GM18526 (cell line): ENCODE results near the gene FAM3A.

Experiments used
- POLR2A ChIP-seq: IDR thresholded peaks from 3 replicates; pipeline ENCODE4 v1.6.1; 2011; ENCODE audit not compliant: insufficient read length; ENCODE audit errors: extremely low read depth

The FAM3A gene

GRCh38 chrX:154471839-154472684, 44.0 kb downstream of the FAM3A start:
- no peak for TF ChIP-seq POLR2A

GRCh38 chrX:154470914-154471568, 45.0 kb downstream of the FAM3A start:
- no peak for TF ChIP-seq POLR2A

GRCh38 chrX:154470434-154470833, 45.6 kb downstream of the FAM3A start:
- no peak for TF ChIP-seq POLR2A

GRCh38 chrX:154469880-154470279, 46.2 kb downstream of the FAM3A start:
- TF ChIP-seq POLR2A: no peak

- no peak for TF ChIP-seq POLR2A
Observed at GRCh38 chrX:154469114-154469513, 46.9 kb downstream of the FAM3A start.

GRCh38 chrX:154468217-154468616, 47.8 kb downstream of the FAM3A start:
- no peak for TF ChIP-seq POLR2A

GRCh38 chrX:154467556-154467955, 48.5 kb downstream of the FAM3A start:
- no peak for TF ChIP-seq POLR2A

- TF ChIP-seq POLR2A: no peak
Observed at GRCh38 chrX:154466907-154467306, 49.1 kb downstream of the FAM3A start.

- no peak for TF ChIP-seq POLR2A
Observed at GRCh38 chrX:154466036-154466435, 50.0 kb downstream of the FAM3A start.

- TF ChIP-seq POLR2A: no peak
Observed at GRCh38 chrX:154465601-154466000, 50.4 kb downstream of the FAM3A start.

- TF ChIP-seq POLR2A: no peak
Observed at GRCh38 chrX:154464806-154465365, 51.1 kb downstream of the FAM3A start.

GRCh38 chrX:154463611-154464220, 52.3 kb downstream of the FAM3A start:
- TF ChIP-seq POLR2A: no peak

- TF ChIP-seq POLR2A: no peak
Observed at GRCh38 chrX:154462396-154462795, 53.6 kb downstream of the FAM3A start.

- TF ChIP-seq POLR2A: no peak
Observed at GRCh38 chrX:154460326-154460725, 55.7 kb downstream of the FAM3A start.

GRCh38 chrX:154459832-154460231, 56.2 kb downstream of the FAM3A start:
- TF ChIP-seq POLR2A: no peak

GRCh38 chrX:154458954-154459778, 56.9 kb downstream of the FAM3A start:
- TF ChIP-seq POLR2A: no peak
